GM12874 (cell line): Measurements from ENCODE around the gene CEACAM18.

ENCODE experiments used
- TF ChIP-seq, protein P1 (sequence below): IDR thresholded peaks from 2 replicates; pipeline ENCODE4 v1.5.1; 2011; ENCODE audit warnings: low read depth, mild to moderate bottlenecking, control low read depth, low read length, moderate library complexity; ENCODE audit not compliant: insufficient read depth

Gene CEACAM18

DNA sequence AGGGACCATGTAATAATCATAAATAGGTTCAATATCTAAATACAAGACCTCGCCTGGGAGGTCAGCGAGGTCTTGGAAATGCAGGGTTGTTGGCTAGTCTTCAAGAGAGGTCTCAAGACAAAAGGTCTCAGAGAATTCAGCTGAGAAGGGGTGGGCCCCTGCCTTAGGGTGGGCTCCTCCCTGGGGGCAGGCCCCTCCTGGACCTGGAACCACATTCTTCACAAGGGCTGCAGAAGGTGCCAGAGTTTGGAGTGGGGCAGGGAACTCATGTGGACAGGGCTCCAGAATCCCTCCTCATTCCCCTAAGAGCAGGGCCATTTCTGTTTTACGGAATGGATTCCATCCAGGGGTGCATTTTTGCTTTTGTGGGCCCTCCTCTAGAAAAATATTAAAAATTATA is 10.2 kb downstream of the CEACAM18 start:
- TF ChIP-seq, protein P1, sequence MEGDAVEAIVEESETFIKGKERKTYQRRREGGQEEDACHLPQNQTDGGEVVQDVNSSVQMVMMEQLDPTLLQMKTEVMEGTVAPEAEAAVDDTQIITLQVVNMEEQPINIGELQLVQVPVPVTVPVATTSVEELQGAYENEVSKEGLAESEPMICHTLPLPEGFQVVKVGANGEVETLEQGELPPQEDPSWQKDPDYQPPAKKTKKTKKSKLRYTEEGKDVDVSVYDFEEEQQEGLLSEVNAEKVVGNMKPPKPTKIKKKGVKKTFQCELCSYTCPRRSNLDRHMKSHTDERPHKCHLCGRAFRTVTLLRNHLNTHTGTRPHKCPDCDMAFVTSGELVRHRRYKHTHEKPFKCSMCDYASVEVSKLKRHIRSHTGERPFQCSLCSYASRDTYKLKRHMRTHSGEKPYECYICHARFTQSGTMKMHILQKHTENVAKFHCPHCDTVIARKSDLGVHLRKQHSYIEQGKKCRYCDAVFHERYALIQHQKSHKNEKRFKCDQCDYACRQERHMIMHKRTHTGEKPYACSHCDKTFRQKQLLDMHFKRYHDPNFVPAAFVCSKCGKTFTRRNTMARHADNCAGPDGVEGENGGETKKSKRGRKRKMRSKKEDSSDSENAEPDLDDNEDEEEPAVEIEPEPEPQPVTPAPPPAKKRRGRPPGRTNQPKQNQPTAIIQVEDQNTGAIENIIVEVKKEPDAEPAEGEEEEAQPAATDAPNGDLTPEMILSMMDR: no peak

DNA sequence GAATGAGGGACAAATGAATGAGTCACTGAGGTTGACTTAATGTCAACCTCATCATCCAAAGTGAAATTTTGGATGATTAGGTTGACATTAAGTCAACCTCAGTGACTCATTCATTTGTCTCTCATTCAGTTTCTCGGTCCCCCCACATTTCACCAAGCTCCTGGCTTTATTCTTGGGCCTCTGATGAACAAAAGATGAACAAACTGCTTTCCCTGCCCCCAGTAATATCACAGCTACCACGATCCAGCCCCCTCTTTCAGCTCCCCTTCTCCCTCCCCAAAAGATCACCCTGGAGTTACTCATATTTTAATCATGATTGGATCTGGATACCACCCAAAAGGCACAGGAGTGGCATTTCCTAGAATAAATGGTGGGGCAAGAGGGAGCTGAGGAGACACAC is 10.8 kb downstream of the CEACAM18 start:
- TF ChIP-seq, protein P1: no peak

DNA sequence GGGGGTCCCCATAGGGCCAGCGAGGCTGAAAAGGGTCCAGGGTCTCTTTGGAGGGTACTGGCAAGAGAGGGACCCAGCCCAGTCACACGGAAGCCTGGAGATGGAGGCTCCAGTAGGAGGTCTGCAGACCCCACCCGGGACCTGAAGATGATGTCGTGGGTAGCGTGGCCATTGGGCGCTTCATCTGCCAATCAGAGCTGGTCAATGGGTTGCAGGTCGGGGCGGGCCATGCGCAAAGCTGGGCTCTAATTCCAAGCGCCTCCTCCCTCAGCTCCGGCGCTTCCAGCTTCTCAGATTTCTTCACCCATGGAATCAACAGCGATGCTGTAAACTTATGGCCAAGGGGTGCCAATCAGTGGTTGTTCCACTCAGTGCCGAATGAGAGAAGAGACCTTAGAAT is 12.3 kb downstream of the CEACAM18 start:
- TF ChIP-seq, protein P1: no peak

DNA sequence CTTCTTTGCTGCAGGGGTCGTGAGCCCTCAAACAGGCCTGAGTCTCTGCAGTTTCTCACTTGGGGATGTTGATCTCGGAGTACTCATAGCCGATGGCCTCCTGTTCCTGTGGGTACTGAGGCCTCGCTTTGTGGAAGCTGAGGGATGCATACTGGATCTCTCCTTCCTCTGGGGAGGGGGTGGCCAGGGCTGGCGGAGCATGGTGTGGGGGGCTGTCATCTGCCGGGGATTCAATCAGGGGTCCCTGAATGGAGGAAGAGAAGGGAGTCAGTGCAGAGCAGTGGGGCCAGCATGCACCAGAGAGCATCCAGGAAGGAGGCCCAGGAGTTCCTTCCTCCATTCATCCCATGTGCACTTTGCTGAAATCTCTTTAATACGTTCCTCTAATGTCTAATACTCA is 13.2 kb downstream of the CEACAM18 start:
- TF ChIP-seq, protein P1: no peak

DNA sequence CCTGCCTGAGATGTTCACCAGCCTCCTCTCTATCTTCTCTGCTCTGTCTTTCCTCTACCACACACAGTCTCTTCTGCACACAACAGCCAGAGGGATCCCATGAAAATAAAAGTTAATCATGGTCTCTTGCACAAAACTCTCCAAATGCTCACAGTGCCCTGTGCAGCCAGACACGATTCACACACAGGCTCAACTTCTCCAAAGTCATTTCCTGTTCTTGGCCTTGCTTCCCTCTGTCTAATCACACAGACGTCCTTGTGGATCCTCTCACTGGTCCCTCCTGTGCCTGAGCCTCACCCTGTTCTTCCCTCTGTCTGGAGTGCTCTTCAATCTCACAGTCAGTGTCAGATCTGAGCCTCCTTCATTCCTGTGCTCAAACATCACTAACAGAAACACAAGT is 15.4 kb downstream of the CEACAM18 start:
- TF ChIP-seq, protein P1: no peak

DNA sequence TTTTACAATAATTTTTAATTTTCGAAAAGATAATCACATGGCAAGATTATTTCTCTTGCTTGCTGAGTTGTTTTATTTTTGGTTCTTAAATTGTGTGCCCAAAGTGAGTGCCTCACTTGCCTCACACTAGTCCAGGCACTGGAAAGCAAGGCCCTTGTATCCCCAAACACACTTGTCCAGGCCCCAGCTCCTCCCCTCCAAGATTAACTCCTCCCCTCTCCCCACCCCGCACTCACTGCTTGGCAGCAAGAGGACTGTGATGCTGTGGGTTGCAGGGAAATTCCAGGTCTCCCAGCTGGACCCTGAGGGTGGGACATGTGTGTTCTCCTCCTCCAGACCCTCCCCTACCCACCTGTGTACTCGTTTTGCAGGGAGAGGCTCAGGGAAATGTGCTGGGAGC is 19.3 kb downstream of the CEACAM18 start:
- TF ChIP-seq, protein P1: no peak

DNA sequence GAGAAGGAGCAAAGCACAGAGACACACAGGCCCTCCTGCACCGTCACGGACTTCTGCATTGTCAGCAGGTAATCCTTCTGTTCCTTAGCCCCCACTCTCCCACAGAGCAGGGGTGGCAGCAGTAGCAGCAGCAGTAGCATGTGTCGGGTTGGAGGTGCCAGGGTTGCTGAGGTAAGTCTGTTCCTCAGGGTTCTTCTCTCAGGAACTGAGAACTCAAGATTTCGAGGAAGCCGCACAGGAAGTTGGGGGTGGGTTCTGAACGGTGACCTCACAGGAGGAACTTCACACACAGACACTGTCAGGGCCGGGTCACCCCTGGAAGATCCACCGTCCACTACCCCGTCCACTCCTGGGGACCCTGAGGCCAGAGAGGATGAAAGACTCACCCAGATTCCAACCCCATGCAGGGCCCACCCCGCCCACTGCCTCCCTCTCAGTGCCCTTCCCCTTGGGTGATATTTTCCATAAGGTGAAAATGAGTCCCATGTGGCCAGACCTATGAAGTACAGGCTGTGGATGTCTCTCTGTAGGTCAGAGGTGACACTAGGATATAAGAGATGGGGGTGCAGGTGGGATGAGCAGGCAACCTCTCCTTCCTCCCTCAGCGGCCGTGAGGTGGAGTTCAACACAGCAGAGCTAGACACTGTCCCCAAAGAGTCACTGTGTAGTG is 23.4 kb downstream of the CEACAM18 start, which contains the start of gene SIGLEC12:
TSS of gene SIGLEC12 (minus strand) at position 207 of the 670 bp plus-strand sequence. CDS start at position 140, 67 bp downstream.
- TF ChIP-seq, protein P1: no peak
